NCI-H748 treated with DMSO at 0.1 percent for 48 hours (cell line): ENCODE results near the gene SRP68.

ENCODE experiments used
- DNase-seq: peaks from one replicate; lab custom pipeline; 2025; lab: John Stamatoyannopoulos, UW

The SRP68 gene

DNA sequence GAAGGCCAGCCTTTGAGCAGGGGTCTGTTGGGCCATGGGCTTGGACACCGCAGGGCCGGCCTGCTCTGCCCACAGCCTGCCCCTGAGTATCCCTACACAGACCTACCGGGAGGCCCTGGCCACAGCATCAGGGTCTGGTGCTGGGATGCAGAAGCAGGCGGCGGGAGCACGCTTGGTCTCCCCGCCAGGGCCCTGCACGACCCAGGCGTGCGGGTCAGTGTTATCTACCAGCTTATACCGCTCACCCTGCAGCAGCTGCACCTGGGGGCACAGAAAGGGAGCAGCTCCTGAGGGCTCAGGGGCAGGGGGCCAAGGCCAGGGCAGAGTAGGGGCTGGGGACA, 54.0 kb downstream of the SRP68 start:
- DNase-seq = no peak

DNA sequence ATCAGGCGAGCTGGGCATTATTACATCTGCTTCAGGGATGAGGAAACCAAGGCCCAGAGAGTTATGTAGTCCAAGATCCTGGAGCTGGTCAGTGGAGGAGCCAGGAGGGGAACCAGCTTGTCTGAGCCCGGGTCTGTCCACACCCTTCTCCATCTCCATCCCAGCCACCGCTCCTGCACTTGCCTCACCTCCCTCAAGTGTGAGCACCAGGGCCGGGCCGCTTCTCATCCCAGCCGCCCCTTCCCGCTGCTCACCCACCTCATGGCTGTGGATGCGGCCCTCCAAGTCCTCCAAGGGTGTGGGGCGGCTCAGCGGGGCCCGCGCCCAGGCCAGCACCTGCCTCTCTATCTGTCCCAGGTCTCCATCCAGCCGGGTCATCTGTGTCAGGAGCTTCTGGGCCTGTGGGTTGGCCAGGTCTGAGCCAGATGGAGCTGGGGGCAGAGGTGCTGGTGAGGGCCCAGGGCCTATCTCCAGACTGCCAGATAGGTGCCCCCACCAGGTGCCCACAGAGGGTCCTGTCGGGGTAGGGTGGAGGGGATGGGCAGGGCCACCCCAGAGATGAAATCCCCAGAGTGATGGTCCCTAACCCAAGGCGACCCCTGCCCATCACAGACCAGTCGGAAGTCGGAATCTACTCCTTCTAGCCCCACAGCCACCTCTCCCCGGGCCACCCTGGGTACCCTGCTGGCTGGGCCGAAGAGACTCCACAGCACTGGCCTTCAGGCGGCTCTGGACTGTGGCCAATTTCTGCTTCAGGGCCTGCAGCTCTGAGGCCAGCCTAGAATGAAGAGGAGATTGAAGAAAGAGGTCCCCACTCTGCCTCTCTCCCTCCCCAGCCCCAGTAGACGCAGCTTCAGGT, 54.6 kb downstream of the SRP68 start:
- DNase-seq = no peak

DNA sequence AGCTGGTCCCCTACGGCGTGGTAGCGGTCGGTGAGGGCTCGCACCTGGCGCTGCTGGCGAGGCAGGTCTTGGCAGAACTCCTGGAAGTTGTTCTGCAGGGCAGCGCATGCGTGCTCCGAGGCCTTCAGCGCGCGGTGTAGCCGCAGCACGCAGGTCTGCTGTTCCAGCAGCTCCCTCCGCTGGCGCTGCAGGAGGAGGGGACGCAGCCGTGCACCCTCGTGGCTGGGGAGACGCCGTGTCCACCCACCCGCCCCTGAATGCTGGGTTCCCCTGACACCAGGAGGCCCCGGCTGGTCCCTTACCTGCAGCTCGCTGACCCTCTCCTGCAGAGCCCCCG, 57.4 kb downstream of the SRP68 start:
- no peak for DNase-seq

- DNase-seq = peak; percentile 37
Measured at GRCh38 chr17:76014100-76014924, 58.0 kb downstream of the SRP68 start.

GRCh38 chr17:76013377-76013932, 58.9 kb downstream of the SRP68 start:
- no peak for DNase-seq

- no peak for DNase-seq
Measured at GRCh38 chr17:76011951-76012350, 60.4 kb downstream of the SRP68 start.

- no peak for DNase-seq
Measured at GRCh38 chr17:76009969-76010661, 62.2 kb downstream of the SRP68 start.

- no peak for DNase-seq
Measured at GRCh38 chr17:76009447-76009846, 62.9 kb downstream of the SRP68 start.

DNA sequence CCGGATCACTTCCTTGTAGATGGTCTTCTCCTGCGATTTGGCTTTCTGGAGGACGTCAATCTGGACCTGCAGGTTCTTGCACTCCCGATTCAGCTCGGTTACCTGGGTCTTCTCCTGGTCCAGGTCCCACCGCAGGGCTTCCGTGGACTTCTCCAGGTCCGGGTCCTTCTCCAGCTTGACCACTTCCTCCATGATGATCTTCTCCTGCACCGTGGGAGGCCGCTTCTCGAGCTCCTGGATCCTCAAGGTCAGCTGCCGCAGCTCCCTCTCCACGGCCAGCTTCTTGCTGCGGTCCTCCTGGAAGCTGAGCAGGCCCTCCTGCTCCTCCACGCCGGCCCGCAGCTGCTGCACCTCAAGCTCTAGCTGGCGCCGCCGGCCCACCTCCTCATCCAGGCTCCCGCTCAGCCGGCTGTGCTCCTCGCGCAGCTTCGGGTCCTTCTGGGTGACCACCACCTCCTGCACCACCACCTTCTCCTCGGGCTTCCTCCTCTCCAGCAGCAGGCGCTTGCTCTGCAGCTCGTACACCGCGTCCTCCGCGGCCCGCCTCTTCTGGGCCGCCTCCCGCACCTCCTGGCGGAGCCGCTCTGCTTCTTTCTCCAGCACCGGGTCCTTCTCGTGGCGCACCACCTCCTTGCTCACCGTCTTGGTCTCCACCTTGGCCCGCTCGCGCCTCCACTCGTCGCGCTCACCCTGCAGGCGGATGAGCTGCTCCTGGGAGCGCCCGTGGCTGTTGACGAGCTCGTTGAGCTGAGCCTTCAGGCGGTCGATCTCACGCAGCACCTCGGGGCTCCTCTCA, 63.5 kb downstream of the SRP68 start:
- no peak for DNase-seq

DNA sequence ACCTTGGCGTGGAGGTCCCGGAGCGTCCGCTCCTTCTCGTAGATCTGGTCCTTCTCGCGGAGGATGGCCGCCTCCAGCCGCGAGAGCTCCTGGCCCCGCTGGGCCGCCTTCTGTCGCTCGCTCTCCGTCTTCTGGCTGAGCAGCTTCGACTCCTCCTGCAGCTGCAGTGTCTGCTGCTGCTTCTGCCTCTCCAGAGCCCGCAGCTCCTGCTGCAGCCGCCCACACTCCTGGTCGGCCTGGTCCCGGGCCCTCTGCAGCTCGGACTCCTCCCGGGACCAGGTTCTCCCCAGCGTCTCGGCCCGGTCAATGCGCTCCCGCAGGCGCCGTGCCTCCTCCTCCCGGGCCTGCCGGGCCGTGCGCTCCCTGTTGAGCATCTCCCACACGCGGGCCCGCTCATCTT, 64.1 kb downstream of the SRP68 start:
- DNase-seq = no peak

- no peak for DNase-seq
Measured at GRCh38 chr17:76007850-76008165, 64.5 kb downstream of the SRP68 start.

DNA sequence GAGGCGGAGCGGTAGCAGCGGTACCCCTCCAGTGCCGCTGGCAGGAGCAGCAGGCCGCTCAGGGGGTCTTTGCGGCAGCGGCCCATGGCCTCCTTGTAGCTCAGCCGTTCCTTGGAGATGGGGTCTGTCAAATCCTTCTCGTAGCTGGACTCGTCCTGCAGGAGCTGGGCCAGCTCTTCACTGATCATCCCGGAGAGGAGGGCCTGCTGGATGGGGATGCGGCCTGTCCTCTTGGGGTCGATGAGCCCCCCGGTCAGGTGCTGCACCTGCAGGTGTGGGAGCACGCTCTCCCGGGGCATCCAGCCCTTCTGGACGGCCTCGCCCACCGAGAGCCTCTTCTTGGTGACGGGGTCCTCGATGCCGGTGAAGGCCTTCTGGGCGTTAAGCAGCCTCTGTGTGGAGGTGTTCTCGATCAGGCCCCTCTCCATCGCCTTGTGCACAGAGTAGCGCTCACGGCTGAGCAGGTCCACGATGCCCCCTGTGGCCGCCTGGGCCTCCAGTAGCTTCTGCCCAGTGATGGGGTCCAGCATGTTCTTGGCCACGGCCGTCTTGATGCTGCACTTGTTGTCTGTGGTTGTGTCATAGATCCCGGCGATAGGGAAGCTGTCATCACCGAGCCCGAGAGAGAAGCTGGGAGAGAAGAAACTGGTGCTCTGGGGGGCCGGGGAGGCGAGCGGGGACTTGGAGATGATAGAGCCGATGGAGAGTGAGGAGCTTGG, 65.0 kb downstream of the SRP68 start:
- DNase-seq = no peak

- DNase-seq = peak; percentile 42
Measured at GRCh38 chr17:76005263-76006149, 66.8 kb downstream of the SRP68 start.

GRCh38 chr17:76004750-76005262, 67.5 kb downstream of the SRP68 start:
- no peak for DNase-seq

GRCh38 chr17:76003915-76004314, 68.4 kb downstream of the SRP68 start:
- DNase-seq = no peak

GRCh38 chr17:76002100-76002499, 70.2 kb downstream of the SRP68 start:
- no peak for DNase-seq

DNA sequence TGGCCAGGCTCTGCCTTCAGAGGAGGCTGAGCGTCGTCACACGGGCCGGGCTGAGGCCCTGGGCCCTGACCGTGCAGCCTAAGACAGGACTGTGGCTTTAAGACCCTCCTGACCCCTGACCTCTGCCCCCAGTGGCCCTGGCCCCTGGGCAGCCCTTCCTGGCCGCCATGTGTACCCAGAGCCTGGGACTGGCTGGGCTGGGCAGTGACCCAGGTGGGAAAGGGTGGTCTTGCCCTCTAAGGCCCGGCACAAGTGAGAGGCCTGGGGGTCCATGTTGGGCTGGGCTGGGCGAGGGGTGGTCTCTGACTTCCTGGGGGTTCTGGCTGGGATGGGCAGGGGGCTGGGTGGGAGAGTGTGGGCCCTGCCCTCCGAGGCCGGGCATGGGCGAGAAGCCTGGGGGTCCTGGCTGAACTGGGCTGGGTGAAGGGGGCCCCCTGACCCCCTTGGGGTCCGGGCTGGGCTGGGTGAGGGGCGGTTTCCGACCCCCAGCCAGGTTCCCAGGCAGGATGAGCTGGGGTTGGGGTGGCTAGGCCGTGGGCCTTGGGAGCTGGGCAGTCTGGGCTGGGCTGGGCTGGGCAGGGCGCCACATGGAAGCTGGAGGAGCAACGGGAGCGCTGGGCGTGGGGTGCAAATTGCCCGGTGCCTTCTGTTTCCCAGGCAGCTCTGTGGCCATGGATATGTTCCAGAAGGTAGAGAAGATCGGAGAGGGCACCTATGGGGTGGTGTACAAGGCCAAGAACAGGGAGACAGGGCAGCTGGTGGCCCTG, 71.4 kb downstream of the SRP68 start, which contains the start of gene CDK3:
Gene CDK3, plus strand, starts transcription at position 101 of the 767 bp plus-strand sequence. Its CDS starts 571 bp downstream, at position 672.
- no peak for DNase-seq

- no peak for DNase-seq
Measured at GRCh38 chr17:76000016-76000754, 72.1 kb downstream of the SRP68 start.
